HG03575 (cell line): ENCODE data around the gene ERF.

ENCODE experiments used
- ATAC-seq: cut with Tn5 transposase; IDR thresholded peaks from one replicate; pipeline ENCODE4 v1.9.1; 2021; ENCODE audit not compliant: unreplicated experiment, insufficient number of reproducible peaks, low FRiP score; ENCODE audit errors: extremely low read depth

ERF gene

GRCh38 chr19:42199440-42200115 is 55.4 kb downstream of the ERF start:
- no peak for ATAC-seq

- ATAC-seq, result no peak
Observed at GRCh38 chr19:42198676-42199439, 56.1 kb downstream of the ERF start.
